ENCODE data around the gene DKK3. TPM values are rescaled to one million over a fixed set of nuclear protein-coding genes. Genes with fewer than 3 reads are reported as not detected.
A peak's percentile ranks its signal among the peaks of the same experiment; 100 is the strongest.

DKK3 gene
- total and polyA plus RNA-seq, 2 donors from 2014 or later, result 49.6 to 59.5 TPM

DNA sequence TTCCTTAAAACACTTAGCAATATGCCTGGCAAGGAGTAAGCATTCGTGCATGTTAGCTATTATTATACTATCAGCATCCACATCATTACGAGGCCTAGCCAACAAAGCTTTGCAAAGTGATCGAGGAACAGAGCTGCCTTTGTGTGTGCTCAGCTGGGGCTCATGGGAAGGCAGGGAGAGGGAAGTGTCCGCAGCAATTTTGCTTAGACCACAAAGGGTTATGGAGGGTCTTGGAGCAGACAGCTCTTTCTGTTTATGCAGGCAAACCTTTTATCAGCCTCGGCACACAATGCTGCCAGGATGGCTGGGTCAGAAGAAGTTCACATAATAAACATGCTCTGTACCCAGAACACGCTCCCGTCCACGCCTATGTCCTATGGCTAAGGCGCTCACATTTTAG, 10.9 kb upstream of the DKK3 start:
- Histone ChIP-seq H3K27ac (ENCODE audit: low read depth in 2 of 2, low read length in 2 of 2) (no peak overlapping the region), H3K4me1 (ENCODE audit: control insufficient read depth in 2 of 3, insufficient read depth in 2 of 3, low read depth in 1 of 3, low read length in 3 of 3) (peaks cover 0 to 3% (median 0%) of the 10 kb centered on the region in 3 donors), H3K9ac (ENCODE audit: low read length in 3 of 3) (no peak overlapping the region), H3K27me3 (ENCODE audit: control insufficient read depth, insufficient read depth, low read length) (no peaks in the 10 kb centered on the region), H3K36me3 (ENCODE audit: control insufficient read depth in 2 of 3, insufficient read depth in 3 of 3, low read length in 3 of 3) (no peaks in the 10 kb centered on the region), H3K4me3 (ENCODE audit: low read length in 3 of 3) (no peak overlapping the region), H3K9me3 (ENCODE audit: control insufficient read depth in 2 of 3, insufficient read depth in 1 of 3, low read length in 3 of 3) (peaks cover 0 to 3% (median under 1%) of the 10 kb centered on the region in 3 donors)
- DNase-seq, result peak in 3 of 5 donors; percentile 20 to 54 (median 52)
- no peak for TF ChIP-seq CTCF (IDR thresholded peaks at IDR 0.05; ENCODE audit: borderline replicate concordance, extremely low read depth, insufficient read depth)
- FAIRE-seq, result no peak
- intact Hi-C loops (cut with DNase I), result no loop called here

- H3K36me3 ChIP-seq (ENCODE audit: control insufficient read depth in 2 of 3, insufficient read depth in 3 of 3, low read length in 3 of 3), result no peaks in the 10 kb centered on the region
- H3K4me1 ChIP-seq (ENCODE audit: control insufficient read depth in 2 of 3, insufficient read depth in 2 of 3, low read depth in 1 of 3, low read length in 3 of 3), result peaks cover 0 to 3% (median 0%) of the 10 kb centered on the region in 3 donors
- H3K27me3 ChIP-seq (ENCODE audit: control insufficient read depth, insufficient read depth, low read length), result no peaks in the 10 kb centered on the region
- no peak for TF ChIP-seq CTCF (IDR thresholded peaks at IDR 0.05; ENCODE audit: borderline replicate concordance, extremely low read depth, insufficient read depth)
- no peak for FAIRE-seq
- intact Hi-C loops (cut with DNase I), result no loop called here
- H3K27ac ChIP-seq (ENCODE audit: low read depth in 2 of 2, low read length in 2 of 2), result no peak overlapping the region
- no peak overlapping the region for H3K9ac ChIP-seq (ENCODE audit: low read length in 3 of 3)
- H3K4me3 ChIP-seq (ENCODE audit: low read length in 3 of 3), result no peak overlapping the region
- DNase-seq, result no peak
- no peaks in the 10 kb centered on the region for H3K9me3 ChIP-seq (ENCODE audit: control insufficient read depth in 2 of 3, insufficient read depth in 1 of 3, low read length in 3 of 3)
Observed at GRCh38 chr11:12017865-12018453, 9.5 kb upstream of the DKK3 start.

- H3K27ac ChIP-seq (ENCODE audit: low read depth in 2 of 2, low read length in 2 of 2), result no peak overlapping the region
Observed at GRCh38 chr11:12017243-12017678, 8.8 kb upstream of the DKK3 start.

More at GRCh38 chr11:12017243-12017678, 8.8 kb upstream of the DKK3 start:
- H3K9me3 ChIP-seq (ENCODE audit: control insufficient read depth in 2 of 3, insufficient read depth in 1 of 3, low read length in 3 of 3), result no peaks in the 10 kb centered on the region
- H3K27me3 ChIP-seq (ENCODE audit: control insufficient read depth, insufficient read depth, low read length), result no peaks in the 10 kb centered on the region
- FAIRE-seq (no peak), DNase-seq (no peak)
- H3K9ac ChIP-seq (ENCODE audit: low read length in 3 of 3), result no peak overlapping the region
- H3K36me3 ChIP-seq (ENCODE audit: control insufficient read depth in 2 of 3, insufficient read depth in 3 of 3, low read length in 3 of 3), result no peaks in the 10 kb centered on the region
- peaks cover 0 to 3% (median 0%) of the 10 kb centered on the region in 3 donors for H3K4me1 ChIP-seq (ENCODE audit: control insufficient read depth in 2 of 3, insufficient read depth in 2 of 3, low read depth in 1 of 3, low read length in 3 of 3)
- no peak for TF ChIP-seq CTCF (IDR thresholded peaks at IDR 0.05; ENCODE audit: borderline replicate concordance, extremely low read depth, insufficient read depth)
- H3K4me3 ChIP-seq (ENCODE audit: low read length in 3 of 3), result no peak overlapping the region
- intact Hi-C loops (cut with DNase I), result no loop called here

Measured in kidney (tissue), 14 donors.